ENCODE data around the gene ARHGEF4.

Gene ARHGEF4

DNA sequence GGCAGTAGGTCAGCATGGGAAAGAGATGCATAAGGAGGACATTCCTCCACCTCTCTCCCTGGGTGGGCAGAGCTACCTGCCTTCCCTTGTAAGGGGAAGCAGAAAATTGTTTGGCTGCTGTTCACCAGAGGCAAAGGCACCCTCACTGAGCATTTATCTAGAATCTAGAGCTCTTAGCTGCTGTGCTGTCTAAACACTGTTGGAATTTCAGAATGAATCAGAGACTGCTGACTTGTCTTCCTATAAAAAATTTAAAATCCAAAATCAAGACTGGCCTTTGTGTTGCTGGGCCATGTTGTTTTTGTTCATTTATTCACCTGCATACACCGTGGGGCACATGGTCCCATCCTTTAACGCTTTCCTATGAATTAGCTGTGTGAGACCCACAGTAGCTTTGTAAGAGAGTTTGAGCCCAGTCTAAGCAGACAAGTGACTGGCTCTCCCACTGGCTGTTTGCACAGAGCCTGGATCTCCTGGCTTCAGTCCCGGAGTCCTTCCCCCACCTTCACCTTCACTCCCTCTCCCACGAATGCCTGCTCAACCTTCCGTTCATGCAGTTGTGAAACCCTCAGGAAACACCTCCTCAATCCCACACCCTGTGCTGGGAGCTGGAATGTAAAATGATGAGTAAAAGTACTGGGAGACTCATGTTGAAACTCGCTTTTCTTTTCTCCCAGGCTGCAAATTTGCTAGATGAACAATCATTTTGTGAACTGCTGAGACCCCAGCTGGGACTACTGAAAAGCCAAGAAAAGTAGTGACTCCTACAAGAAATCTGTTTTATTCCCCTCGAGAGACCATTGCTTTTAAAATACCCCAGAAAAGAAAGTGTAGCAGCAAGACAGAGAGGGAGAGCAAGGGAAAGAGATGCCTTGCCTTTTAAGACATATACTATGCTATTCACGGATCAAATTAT is 180.4 kb downstream of the ARHGEF4 start:
- no peaks in the 10 kb centered on the region for H3K36me3 ChIP-seq (ENCODE audit: insufficient read depth, low read length)
- H3K9ac ChIP-seq (ENCODE audit: low read length): no peak overlapping the region
- H3K4me1 ChIP-seq (ENCODE audit: insufficient read depth, low read length): no peaks in the 10 kb centered on the region
- no peaks in the 10 kb centered on the region for H3K9me3 ChIP-seq (ENCODE audit: low read length)
- H3K4me3 ChIP-seq (ENCODE audit: low read depth in 1 of 2, low read length in 2 of 2): no peak overlapping the region
- H3K27ac ChIP-seq (ENCODE audit: low read depth, low read length): no peak overlapping the region
- no peaks in the 10 kb centered on the region for H3K27me3 ChIP-seq (ENCODE audit: control insufficient read depth in 1 of 2, insufficient read depth in 2 of 2, low read length in 2 of 2)

DNA sequence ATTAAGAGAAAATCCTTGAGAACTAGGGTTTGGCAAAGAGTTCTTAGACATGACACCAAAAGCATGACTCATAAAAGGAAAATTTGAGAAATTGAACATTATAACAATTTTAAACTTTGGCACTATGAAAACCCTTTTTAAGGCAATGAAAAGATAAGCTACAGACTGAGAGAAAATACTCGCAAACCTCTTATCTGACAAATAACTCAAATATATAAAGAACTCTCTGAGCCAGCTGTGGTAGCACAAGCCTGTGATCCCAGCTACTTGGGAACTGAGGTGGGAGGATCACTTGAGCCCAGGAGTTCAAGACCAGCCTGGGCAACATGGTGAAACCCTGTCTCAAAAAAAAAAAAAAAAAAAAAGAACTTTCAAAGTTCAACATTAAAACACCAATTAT is 186.0 kb downstream of the ARHGEF4 start:
- no peak overlapping the region for H3K9ac ChIP-seq (ENCODE audit: low read length)
- no peak overlapping the region for H3K27ac ChIP-seq (ENCODE audit: low read depth, low read length)
- no peaks in the 10 kb centered on the region for H3K27me3 ChIP-seq (ENCODE audit: control insufficient read depth in 1 of 2, insufficient read depth in 2 of 2, low read length in 2 of 2)
- no peaks in the 10 kb centered on the region for H3K9me3 ChIP-seq (ENCODE audit: low read length)
- H3K4me3 ChIP-seq (ENCODE audit: low read depth in 1 of 2, low read length in 2 of 2): no peak overlapping the region
- H3K36me3 ChIP-seq (ENCODE audit: insufficient read depth, low read length): no peaks in the 10 kb centered on the region
- no peaks in the 10 kb centered on the region for H3K4me1 ChIP-seq (ENCODE audit: insufficient read depth, low read length)

DNA sequence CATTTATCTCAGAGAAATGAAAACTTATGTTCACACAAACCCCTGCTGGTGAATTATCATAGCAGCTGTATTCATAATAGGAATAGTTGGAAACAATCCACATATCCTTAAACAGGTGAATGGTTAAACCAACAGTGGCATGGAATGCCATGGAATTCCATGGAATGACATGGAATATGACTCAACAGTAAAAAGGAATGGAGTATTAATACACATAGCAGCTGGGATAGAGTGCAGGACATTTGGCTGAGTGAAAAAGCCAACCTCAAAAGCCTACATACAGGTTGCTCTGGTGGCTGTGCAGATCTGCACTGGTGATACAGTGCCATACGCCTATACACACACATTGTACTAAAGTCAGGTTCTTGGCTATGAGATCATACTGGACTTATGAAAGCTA is 187.0 kb downstream of the ARHGEF4 start:
- H3K27ac ChIP-seq (ENCODE audit: low read depth, low read length): no peak overlapping the region
- no peaks in the 10 kb centered on the region for H3K9me3 ChIP-seq (ENCODE audit: low read length)
- H3K9ac ChIP-seq (ENCODE audit: low read length): no peak overlapping the region
- no peaks in the 10 kb centered on the region for H3K27me3 ChIP-seq (ENCODE audit: control insufficient read depth in 1 of 2, insufficient read depth in 2 of 2, low read length in 2 of 2)
- no peak overlapping the region for H3K4me3 ChIP-seq (ENCODE audit: low read depth in 1 of 2, low read length in 2 of 2)
- H3K36me3 ChIP-seq (ENCODE audit: insufficient read depth, low read length): no peaks in the 10 kb centered on the region
- no peaks in the 10 kb centered on the region for H3K4me1 ChIP-seq (ENCODE audit: insufficient read depth, low read length)

DNA sequence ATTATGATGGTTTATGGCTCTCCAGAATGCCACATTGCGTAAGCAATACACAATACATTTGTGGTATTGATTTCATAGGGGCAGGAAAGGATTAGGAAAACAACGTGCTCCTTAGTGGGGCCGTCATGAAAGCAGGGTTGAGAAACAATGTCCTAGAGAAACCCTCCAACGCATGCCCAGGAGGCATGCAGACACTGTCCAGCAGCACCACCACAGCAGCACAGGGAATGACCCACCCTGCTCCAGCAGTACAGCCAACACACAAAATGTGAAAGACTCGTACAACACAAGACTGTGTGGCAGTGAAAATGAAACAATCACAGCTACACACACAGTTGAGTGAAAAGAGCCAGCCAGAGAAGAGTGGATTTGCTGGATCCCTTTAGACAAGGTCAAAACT is 190.2 kb downstream of the ARHGEF4 start:
- no peaks in the 10 kb centered on the region for H3K4me1 ChIP-seq (ENCODE audit: insufficient read depth, low read length)
- H3K27ac ChIP-seq (ENCODE audit: low read depth, low read length): no peak overlapping the region
- H3K9ac ChIP-seq (ENCODE audit: low read length): no peak overlapping the region
- H3K36me3 ChIP-seq (ENCODE audit: insufficient read depth, low read length): no peaks in the 10 kb centered on the region
- no peaks in the 10 kb centered on the region for H3K9me3 ChIP-seq (ENCODE audit: low read length)
- no peak overlapping the region for H3K4me3 ChIP-seq (ENCODE audit: low read depth in 1 of 2, low read length in 2 of 2)
- no peaks in the 10 kb centered on the region for H3K27me3 ChIP-seq (ENCODE audit: control insufficient read depth in 1 of 2, insufficient read depth in 2 of 2, low read length in 2 of 2)

DNA sequence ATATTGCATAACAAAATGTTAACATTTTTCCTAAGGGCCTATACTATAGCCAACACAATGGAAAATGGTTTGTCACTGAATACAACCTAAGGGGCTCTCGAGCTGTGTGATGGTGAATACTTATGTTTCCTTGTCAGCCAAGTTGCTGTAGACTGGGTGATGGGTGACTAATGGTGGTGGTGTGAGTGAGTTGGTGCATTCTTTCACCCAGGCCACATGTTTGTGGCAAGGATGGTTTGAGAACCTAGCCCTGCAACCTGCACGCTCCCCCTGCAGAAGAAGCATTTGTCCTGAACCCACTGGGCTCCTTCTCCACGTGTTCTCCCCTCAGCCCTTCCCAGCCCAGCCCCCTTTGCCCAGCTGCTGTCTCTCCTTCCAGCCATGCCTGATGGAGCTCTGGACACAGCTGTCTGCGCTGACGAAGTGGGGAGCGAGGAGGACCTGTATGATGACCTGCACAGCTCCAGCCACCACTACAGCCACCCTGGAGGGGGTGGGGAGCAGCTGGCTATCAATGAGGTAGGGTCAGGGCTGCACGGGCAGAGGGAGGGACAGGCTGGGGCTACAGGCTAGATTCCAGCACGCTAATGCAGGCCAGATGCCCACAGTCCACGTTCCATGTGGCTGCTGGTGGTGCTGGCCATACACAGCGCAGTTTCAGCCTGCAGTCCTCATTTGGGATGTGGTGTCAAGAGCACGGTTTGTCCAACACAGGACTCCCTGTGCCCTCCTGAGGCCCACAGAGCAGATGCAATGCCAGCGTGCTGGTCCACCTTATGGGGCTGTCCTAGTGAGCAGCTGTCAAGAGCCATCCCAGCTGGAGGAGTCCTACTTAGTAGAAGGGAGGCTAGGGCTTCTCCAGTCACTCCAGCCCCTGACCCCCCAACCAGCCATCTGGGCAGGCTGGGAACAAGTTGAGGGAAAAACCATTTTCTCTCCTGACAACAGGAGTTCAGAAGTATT is 191.1 kb downstream of the ARHGEF4 start:
- no peak overlapping the region for H3K4me3 ChIP-seq (ENCODE audit: low read depth in 1 of 2, low read length in 2 of 2)
- no peaks in the 10 kb centered on the region for H3K27me3 ChIP-seq (ENCODE audit: control insufficient read depth in 1 of 2, insufficient read depth in 2 of 2, low read length in 2 of 2)
- H3K9me3 ChIP-seq (ENCODE audit: low read length): no peaks in the 10 kb centered on the region
- no peaks in the 10 kb centered on the region for H3K4me1 ChIP-seq (ENCODE audit: insufficient read depth, low read length)
- no peaks in the 10 kb centered on the region for H3K36me3 ChIP-seq (ENCODE audit: insufficient read depth, low read length)
- no peak overlapping the region for H3K9ac ChIP-seq (ENCODE audit: low read length)
- no peak overlapping the region for H3K27ac ChIP-seq (ENCODE audit: low read depth, low read length)

DNA sequence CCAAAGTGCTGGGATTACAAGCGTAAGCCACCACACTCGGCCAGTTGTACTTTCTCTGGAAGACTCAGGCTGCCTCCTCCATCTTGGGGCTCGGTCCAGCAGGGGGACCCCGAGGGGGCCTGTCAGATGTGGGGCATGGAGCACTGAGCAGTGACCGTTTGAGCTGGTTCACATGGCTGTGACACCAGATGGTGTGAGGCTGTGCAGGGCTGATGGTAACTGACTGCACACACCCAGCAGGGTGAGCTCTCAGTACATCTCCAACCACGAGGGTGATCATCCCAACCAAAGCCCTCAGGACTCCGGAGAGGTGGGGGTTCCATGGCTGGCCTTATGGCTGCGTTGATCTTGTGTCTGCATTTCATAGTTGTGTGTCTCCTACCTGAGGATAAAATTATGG is 193.1 kb downstream of the ARHGEF4 start:
- no peak overlapping the region for H3K27ac ChIP-seq (ENCODE audit: low read depth, low read length)
- no peaks in the 10 kb centered on the region for H3K27me3 ChIP-seq (ENCODE audit: control insufficient read depth in 1 of 2, insufficient read depth in 2 of 2, low read length in 2 of 2)
- no peaks in the 10 kb centered on the region for H3K4me1 ChIP-seq (ENCODE audit: insufficient read depth, low read length)
- H3K9me3 ChIP-seq (ENCODE audit: low read length): no peaks in the 10 kb centered on the region
- no peaks in the 10 kb centered on the region for H3K36me3 ChIP-seq (ENCODE audit: insufficient read depth, low read length)
- no peak overlapping the region for H3K9ac ChIP-seq (ENCODE audit: low read length)
- no peak overlapping the region for H3K4me3 ChIP-seq (ENCODE audit: low read depth in 1 of 2, low read length in 2 of 2)

DNA sequence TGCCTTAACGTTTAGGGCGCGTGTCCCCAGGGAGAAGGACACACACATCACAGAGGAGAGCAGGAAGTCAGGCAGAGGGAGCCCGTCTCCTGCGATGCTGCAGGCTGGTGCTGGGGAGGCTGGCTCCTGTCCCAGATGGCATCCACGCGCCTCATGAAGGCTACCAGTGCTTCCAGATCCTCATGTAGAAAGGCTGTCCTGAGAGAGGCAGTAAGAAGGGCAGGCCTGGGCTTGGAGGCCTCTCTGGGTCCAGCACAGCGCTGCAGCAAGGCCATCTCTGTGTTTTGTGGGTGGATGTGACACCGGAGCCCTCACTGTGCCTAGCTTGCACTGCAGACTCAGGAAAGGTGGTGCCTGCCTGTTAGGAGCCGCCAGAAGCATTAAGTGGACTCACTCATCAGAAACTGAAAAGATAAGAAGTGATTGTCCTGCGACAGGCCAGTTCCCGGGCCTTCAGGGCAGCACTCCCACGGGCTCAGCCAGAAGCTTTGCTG is 193.8 kb downstream of the ARHGEF4 start:
- no peaks in the 10 kb centered on the region for H3K4me1 ChIP-seq (ENCODE audit: insufficient read depth, low read length)
- H3K27ac ChIP-seq (ENCODE audit: low read depth, low read length): no peak overlapping the region
- H3K36me3 ChIP-seq (ENCODE audit: insufficient read depth, low read length): no peaks in the 10 kb centered on the region
- no peak overlapping the region for H3K9ac ChIP-seq (ENCODE audit: low read length)
- H3K9me3 ChIP-seq (ENCODE audit: low read length): no peaks in the 10 kb centered on the region
- no peak overlapping the region for H3K4me3 ChIP-seq (ENCODE audit: low read depth in 1 of 2, low read length in 2 of 2)
- no peaks in the 10 kb centered on the region for H3K27me3 ChIP-seq (ENCODE audit: control insufficient read depth in 1 of 2, insufficient read depth in 2 of 2, low read length in 2 of 2)

DNA sequence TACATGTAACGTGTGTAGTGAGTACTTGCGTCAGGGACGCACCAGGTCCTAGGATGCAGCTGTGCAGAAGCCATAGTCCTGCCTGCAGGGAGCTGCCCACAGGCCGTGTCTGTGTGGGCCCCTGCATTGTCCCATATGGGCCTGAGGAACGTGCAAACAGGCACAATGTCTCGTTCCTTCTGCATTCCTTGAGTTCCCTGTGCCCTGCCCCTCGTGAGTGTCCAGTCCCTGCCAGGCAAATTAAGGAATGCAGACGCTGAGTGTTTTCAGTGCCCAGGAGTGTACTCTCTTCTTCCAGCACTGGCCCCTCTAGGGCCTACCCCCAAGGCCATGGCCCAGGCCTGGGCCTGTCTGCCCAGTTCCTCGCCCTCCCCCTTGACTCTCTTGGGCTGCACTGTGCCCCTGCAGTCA is 194.7 kb downstream of the ARHGEF4 start:
- Histone ChIP-seq H3K9me3 (ENCODE audit: low read length) (no peaks in the 10 kb centered on the region), H3K9ac (ENCODE audit: low read length) (no peak overlapping the region), H3K27ac (ENCODE audit: low read depth, low read length) (no peak overlapping the region)

DNA sequence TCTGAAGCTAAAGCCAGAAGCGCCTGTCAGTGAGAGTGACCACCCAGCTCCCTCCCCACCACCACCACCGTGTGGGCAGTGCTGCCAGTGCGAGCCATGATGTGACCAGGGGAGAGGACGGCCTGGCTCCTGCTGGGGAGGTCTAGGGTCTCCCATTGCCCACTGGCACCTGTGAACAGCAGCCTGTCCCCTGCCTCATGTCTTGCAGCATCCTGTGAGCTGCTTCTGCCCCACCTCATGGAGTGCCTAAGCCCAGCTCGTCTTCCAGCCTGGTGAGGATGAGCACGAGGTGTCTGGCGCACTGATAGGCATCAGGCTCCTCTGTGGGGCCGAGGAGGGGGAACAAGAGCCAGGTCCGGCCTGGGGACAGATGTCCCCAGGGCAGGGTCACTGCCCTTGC is 195.2 kb downstream of the ARHGEF4 start:
- no peaks in the 10 kb centered on the region for H3K9me3 ChIP-seq (ENCODE audit: low read length)
- H3K36me3 ChIP-seq (ENCODE audit: insufficient read depth, low read length): no peaks in the 10 kb centered on the region
- H3K9ac ChIP-seq (ENCODE audit: low read length): no peak overlapping the region
- no peak overlapping the region for H3K27ac ChIP-seq (ENCODE audit: low read depth, low read length)
- peaks cover 6% of the 10 kb centered on the region for H3K4me1 ChIP-seq (ENCODE audit: insufficient read depth, low read length)
- no peaks in the 10 kb centered on the region for H3K27me3 ChIP-seq (ENCODE audit: control insufficient read depth in 1 of 2, insufficient read depth in 2 of 2, low read length in 2 of 2)
- no peak overlapping the region for H3K4me3 ChIP-seq (ENCODE audit: low read depth in 1 of 2, low read length in 2 of 2)

More for the DNA sequence above, 194.7 kb downstream of the ARHGEF4 start:
- peaks cover 6% of the 10 kb centered on the region for H3K4me1 ChIP-seq (ENCODE audit: insufficient read depth, low read length)
- H3K4me3 ChIP-seq (ENCODE audit: low read depth in 1 of 2, low read length in 2 of 2): no peak overlapping the region
- no peaks in the 10 kb centered on the region for H3K27me3 ChIP-seq (ENCODE audit: control insufficient read depth in 1 of 2, insufficient read depth in 2 of 2, low read length in 2 of 2)
- H3K36me3 ChIP-seq (ENCODE audit: insufficient read depth, low read length): no peaks in the 10 kb centered on the region

DNA sequence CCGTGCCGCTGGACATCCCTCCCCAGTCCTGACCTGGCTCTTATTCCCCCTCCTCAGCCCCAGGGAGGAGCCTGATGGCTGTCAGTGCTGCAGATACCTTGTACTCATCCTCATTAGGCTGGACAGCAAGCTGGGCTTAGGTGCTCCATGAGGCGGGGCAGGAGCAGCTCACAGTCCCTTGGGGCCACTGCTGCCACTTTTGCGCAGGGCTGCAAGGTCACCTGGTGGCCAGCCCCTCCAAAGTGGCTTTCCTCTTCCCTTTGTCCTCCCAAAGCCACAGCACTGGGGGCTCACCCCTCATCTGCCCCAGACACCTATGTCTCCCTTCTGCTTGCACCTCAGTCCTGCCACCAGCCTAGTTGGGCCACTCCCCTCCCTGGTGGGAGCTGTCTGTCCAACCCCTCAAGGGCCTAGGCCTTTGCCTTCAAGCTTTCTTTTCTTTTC is 195.7 kb downstream of the ARHGEF4 start:
- no peak overlapping the region for H3K27ac ChIP-seq (ENCODE audit: low read depth, low read length)
- peaks cover 6% of the 10 kb centered on the region for H3K4me1 ChIP-seq (ENCODE audit: insufficient read depth, low read length)
- H3K9ac ChIP-seq (ENCODE audit: low read length): no peak overlapping the region
- H3K36me3 ChIP-seq (ENCODE audit: insufficient read depth, low read length): no peaks in the 10 kb centered on the region
- H3K27me3 ChIP-seq (ENCODE audit: control insufficient read depth in 1 of 2, insufficient read depth in 2 of 2, low read length in 2 of 2): no peaks in the 10 kb centered on the region
- no peak overlapping the region for H3K4me3 ChIP-seq (ENCODE audit: low read depth in 1 of 2, low read length in 2 of 2)
- H3K9me3 ChIP-seq (ENCODE audit: low read length): no peaks in the 10 kb centered on the region

DNA sequence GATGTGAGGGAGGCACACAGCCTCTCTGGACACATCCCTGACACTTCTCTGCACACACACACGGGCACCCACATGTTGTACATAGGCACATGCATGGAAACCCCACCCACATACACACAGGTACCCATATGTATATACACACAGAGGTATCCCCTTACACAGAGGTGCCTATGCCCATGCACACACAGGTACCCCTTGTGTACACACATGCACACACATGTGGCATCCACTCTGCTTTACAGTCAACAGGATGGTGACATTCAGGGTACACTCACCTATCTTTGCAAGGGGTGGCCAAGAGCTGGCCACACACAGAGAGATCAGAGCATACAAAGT is 197.0 kb downstream of the ARHGEF4 start:
- H3K9ac ChIP-seq (ENCODE audit: low read length): no peak overlapping the region
- no peaks in the 10 kb centered on the region for H3K36me3 ChIP-seq (ENCODE audit: insufficient read depth, low read length)

More for the DNA sequence above, 197.0 kb downstream of the ARHGEF4 start:
- no peaks in the 10 kb centered on the region for H3K9me3 ChIP-seq (ENCODE audit: low read length)
- no peaks in the 10 kb centered on the region for H3K27me3 ChIP-seq (ENCODE audit: control insufficient read depth in 1 of 2, insufficient read depth in 2 of 2, low read length in 2 of 2)
- H3K4me1 ChIP-seq (ENCODE audit: insufficient read depth, low read length): peaks cover 6% of the 10 kb centered on the region
- H3K4me3 ChIP-seq (ENCODE audit: low read depth in 1 of 2, low read length in 2 of 2): peak overlapping the region in 1 of 2 donors; percentile 62
- H3K27ac ChIP-seq (ENCODE audit: low read depth, low read length): no peak overlapping the region
